Metanephros (tissue), 1 donor: ENCODE data around the gene H2BW1. TPM values are rescaled to one million over a fixed set of nuclear protein-coding genes. Genes with fewer than 3 reads are reported as not detected.

ENCODE experiments used
- total RNA-seq: library from RNA; depleted of rRNA; stranded (reverse); fragments of >200 nt; gene quantifications from one replicate; pipeline ENCODE4 v1.2.3, GENCODE V29; 2014

H2BW1 gene
- not detected for total RNA-seq

GRCh38 chrX:104013606-104014005 is at the start of gene H2BW1:
Gene H2BW1, minus strand, starts transcription at chrX:104013708. Its CDS starts 132 bp downstream, at chrX:104013576.

GRCh38 chrX:104039689-104040505 is 26.4 kb upstream of the H2BW1 start, which contains the start of gene H2BW2:
Gene H2BW2, plus strand, starts transcription at chrX:104039956. Its CDS starts 39 bp downstream, at chrX:104039995.

GRCh38 chrX:103962411-103963278 is 50.9 kb downstream of the H2BW1 start, which contains the start of gene TMSB15B:
Gene TMSB15B, plus strand, starts transcription at chrX:103962627.

Other genes starting within 250 kb of the H2BW1 start
- 7.2 TPM for gene PLP1, start 236.9 kb downstream of the H2BW1 start, total RNA-seq
- 5.6 TPM for gene RAB9B, start 181.5 kb downstream of the H2BW1 start, total RNA-seq
- 11.7 TPM for gene TMSB15B, start 51.1 kb downstream of the H2BW1 start, total RNA-seq
- gene H2BW2, start 26.2 kb upstream of the H2BW1 start, total RNA-seq = not detected
- 7.9 TPM for gene TMSB15C, start 62.5 kb upstream of the H2BW1 start, total RNA-seq
- gene ZCCHC18, start 98.8 kb upstream of the H2BW1 start, total RNA-seq = 2.5 TPM
- gene SLC25A53, start 143.3 kb upstream of the H2BW1 start, total RNA-seq = 16.2 TPM
- gene FAM199X, start 152.7 kb upstream of the H2BW1 start, total RNA-seq = 32.7 TPM
- not detected for gene ESX1, start 241.2 kb upstream of the H2BW1 start, total RNA-seq